Gastrocnemius medialis (tissue), 4 donors: Measurements from ENCODE around the gene PCDHB4. TPM values are rescaled to one million over a fixed set of nuclear protein-coding genes. Genes with fewer than 3 reads are reported as not detected.
"Not testable (repeated sequence)": the region's sequence is repeated elsewhere in the genome, so short reads cannot be mapped to it uniquely, and the experiment has no call there.

Experiments used
- ATAC-seq, 2 donors: fragments of 150-250 bp; one replicate each; pipeline ENCODE4 v1.9.1; 2016
- DNase-seq, 2 donors: peaks; one replicate each; pipeline ENCODE4 v3.0.0-alpha.2; 2019
- H3K27ac ChIP-seq, 4 donors: fragments of 200-600 bp; sonication (generic); 1 replicate in 1 of 4; 2 replicates in 3 of 4; pipeline ENCODE4 v1.5.1; 2016 to 2018; ENCODE audit warnings: mild to moderate bottlenecking in 2 of 4, moderate library complexity in 1 of 4
- H3K27me3 ChIP-seq, 3 donors: fragments of 200-600 bp; sonication (generic) in 2 of 3; 1 replicate in 1 of 3; 2 replicates in 2 of 3; pipeline versions ENCODE4 v1.5.1 to v1.6.0; 2016 to 2019; ENCODE audit warnings: mild to moderate bottlenecking in 1 of 3, moderate library complexity in 1 of 3
- H3K36me3 ChIP-seq, 2 donors: fragments of 200-600 bp; sonication (generic) in 1 of 2; one replicate each; pipeline ENCODE4 v1.5.1; 2017 to 2018
- H3K4me1 ChIP-seq, 2 donors: fragments of 200-600 bp; sonication (generic) in 1 of 2; one replicate each; pipeline ENCODE4 v1.5.1; 2016 to 2017; ENCODE audit warnings: mild to moderate bottlenecking in 2 of 2
- H3K4me3 ChIP-seq, 4 donors: fragments of 200-600 bp; sonication (generic) in 3 of 4; 1 replicate in 1 of 4; 2 replicates in 3 of 4; pipeline ENCODE4 v1.5.1; 2016 to 2019; ENCODE audit warnings: mild to moderate bottlenecking in 2 of 4
- H3K9me3 ChIP-seq, 3 donors: fragments of 200-600 bp; sonication (generic) in 2 of 3; 1 replicate in 1 of 3; 2 replicates in 2 of 3; pipeline ENCODE4 v1.5.1; 2016 to 2019
- CTCF ChIP-seq, 5 experiments: fragments of 450-650 bp in 3 of 5; fragments of 200-600 bp in 2 of 5; sonication (generic) in 2 of 5; IDR thresholded peaks in 4 of 5; conservative IDR thresholded peaks in 1 of 5; 1 replicate in 4 of 5; 2 replicates in 1 of 5; pipeline ENCODE4 v1.5.1; 2016 to 2019; ENCODE audit warnings: antibody characterized with exemption in 5 of 5, mild to moderate bottlenecking in 3 of 5, moderate library complexity in 3 of 5
- POLR2A ChIP-seq, 2 donors: fragments of 450-650 bp; IDR thresholded peaks; one replicate each; pipeline ENCODE4 v1.6.1; 2017; ENCODE audit warnings: antibody characterized with exemption in 2 of 2, mild to moderate bottlenecking in 2 of 2, moderate library complexity in 2 of 2
- in situ Hi-C, 4 donors: fragments of 200-750 bp; cut with MboI; loops; one replicate each; pipeline versions ENCODE4 v1.15.0 to v1.8.0; 2017; ENCODE audit warnings: low sequenced_read_pairs in 4 of 4
- intact Hi-C: fragments of 100-400 bp; cut with DNase I; formaldehyde crosslinking; loops from one replicate; pipeline ENCODE4 v1.15.1; 2023; ENCODE audit warnings: low total_unique reads
- total RNA-seq, 4 donors: library from RNA; depleted of rRNA; stranded (reverse); fragments of >200 nt; gene quantifications; one replicate each; pipeline versions ENCODE4 v1.1.0 to v1.2.3, GENCODE V29; 2016

The PCDHB4 gene
- total RNA-seq, 4 donors from 2014 or later: 1.00 to 3.0 (median 1.8) TPM

- H3K27me3 ChIP-seq: peaks cover 0 to 10% (median 0%) of the 10 kb centered on the region in 3 donors
- TF ChIP-seq POLR2A (IDR thresholded peaks at IDR 0.05): no peak
- TF ChIP-seq CTCF (IDR thresholded peaks at IDR 0.05 in 4 of 5, conservative IDR thresholded peaks at IDR 0.05 in 1 of 5): no peak
- intact Hi-C loops: no loop called here
- H3K4me1 ChIP-seq: no peaks in the 10 kb centered on the region
- H3K4me3 ChIP-seq: peak overlapping the region in 2 of 4 donors; percentile 0 to 10
- no peak overlapping the region for H3K27ac ChIP-seq
- H3K9me3 ChIP-seq: peaks cover 0 to 14% (median 2%) of the 10 kb centered on the region in 3 donors
- in situ Hi-C loops: no loop called here
- DNase-seq (no peak), ATAC-seq (no peak)
- H3K36me3 ChIP-seq: no peaks in the 10 kb centered on the region
Observed at GRCh38 chr5:141150224-141150992, 28.8 kb downstream of the PCDHB4 start.

- ATAC-seq (no peak), DNase-seq (no peak)
- no peak overlapping the region for H3K4me3 ChIP-seq
- peaks cover 0 to 19% (median 2%) of the 10 kb centered on the region in 3 donors for H3K9me3 ChIP-seq
- no peak for TF ChIP-seq CTCF (IDR thresholded peaks at IDR 0.05 in 4 of 5, conservative IDR thresholded peaks at IDR 0.05 in 1 of 5)
- TF ChIP-seq POLR2A (IDR thresholded peaks at IDR 0.05): no peak
- no peaks in the 10 kb centered on the region for H3K36me3 ChIP-seq
- peaks cover 0 to 10% (median 0%) of the 10 kb centered on the region in 3 donors for H3K27me3 ChIP-seq
- in situ Hi-C loops: no loop called here
- H3K27ac ChIP-seq: no peak overlapping the region
- no peaks in the 10 kb centered on the region for H3K4me1 ChIP-seq
- intact Hi-C loops: no loop called here
Observed at GRCh38 chr5:141150993-141151325, 29.3 kb downstream of the PCDHB4 start.

DNA sequence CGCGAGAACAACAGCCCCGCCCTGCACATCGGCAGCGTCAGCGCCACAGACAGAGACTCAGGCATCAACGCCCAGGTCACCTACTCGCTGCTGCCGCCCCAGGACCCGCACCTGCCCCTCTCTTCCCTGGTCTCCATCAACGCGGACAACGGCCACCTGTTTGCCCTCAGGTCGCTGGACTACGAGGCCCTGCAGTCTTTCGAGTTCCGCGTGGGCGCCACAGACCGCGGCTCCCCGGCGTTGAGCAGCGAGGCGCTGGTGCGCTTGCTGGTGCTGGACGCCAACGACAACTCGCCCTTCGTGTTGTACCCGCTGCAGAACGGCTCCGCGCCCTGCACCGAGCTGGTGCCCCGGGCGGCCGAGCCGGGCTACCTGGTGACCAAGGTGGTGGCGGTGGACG is 30.0 kb downstream of the PCDHB4 start:
- H3K27ac ChIP-seq, H3K4me1 ChIP-seq, in situ Hi-C loops, DNase-seq, H3K36me3 ChIP-seq, H3K4me3 ChIP-seq, ATAC-seq, intact Hi-C loops: not testable (repeated sequence)
- peaks cover 0 to 22% (median 2%) of the 10 kb centered on the region in 3 donors for H3K9me3 ChIP-seq
- peaks cover 0 to 10% (median 0%) of the 10 kb centered on the region in 3 donors for H3K27me3 ChIP-seq

GRCh38 chr5:141152096-141152495 is 30.5 kb downstream of the PCDHB4 start:
- H3K4me3 ChIP-seq, ATAC-seq, H3K27ac ChIP-seq, intact Hi-C loops, H3K4me1 ChIP-seq, in situ Hi-C loops, DNase-seq, H3K36me3 ChIP-seq: not testable (repeated sequence)
- H3K9me3 ChIP-seq: peaks cover 0 to 22% (median 2%) of the 10 kb centered on the region in 3 donors
- peaks cover 0 to 10% (median 0%) of the 10 kb centered on the region in 3 donors for H3K27me3 ChIP-seq

- Histone ChIP-seq H3K4me3 (no peak overlapping the region), H3K4me1 (no peaks in the 10 kb centered on the region), H3K9me3 (peaks cover 0 to 12% (median 2%) of the 10 kb centered on the region in 3 donors), H3K36me3 (no peaks in the 10 kb centered on the region), H3K27me3 (peaks cover 0 to 10% (median 0%) of the 10 kb centered on the region in 3 donors), H3K27ac (no peak overlapping the region)
- intact Hi-C loops (no loop called here), in situ Hi-C loops (no loop called here)
- no peak for ATAC-seq
- no peak for TF ChIP-seq CTCF (IDR thresholded peaks at IDR 0.05 in 4 of 5, conservative IDR thresholded peaks at IDR 0.05 in 1 of 5)
- DNase-seq: no peak
Observed at GRCh38 chr5:141155540-141156374, 34.1 kb downstream of the PCDHB4 start.

DNA sequence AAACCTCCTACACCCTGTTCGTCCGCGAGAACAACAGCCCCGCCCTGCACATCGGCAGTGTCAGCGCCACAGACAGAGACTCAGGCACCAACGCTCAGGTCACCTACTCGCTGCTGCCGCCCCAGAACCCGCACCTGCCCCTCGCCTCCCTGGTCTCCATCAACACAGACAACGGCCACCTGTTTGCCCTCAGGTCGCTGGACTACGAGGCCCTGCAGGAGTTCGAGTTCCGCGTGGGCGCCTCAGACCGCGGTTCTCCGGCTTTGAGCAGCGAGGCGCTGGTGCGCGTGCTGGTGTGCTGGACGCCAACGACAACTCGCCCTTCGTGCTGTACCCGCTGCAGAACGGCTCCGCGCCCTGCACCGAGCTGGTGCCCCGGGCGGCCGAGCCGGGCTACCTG is 35.7 kb downstream of the PCDHB4 start:
- intact Hi-C loops, H3K4me1 ChIP-seq, ATAC-seq, H3K9me3 ChIP-seq, H3K4me3 ChIP-seq, H3K36me3 ChIP-seq, DNase-seq, H3K27ac ChIP-seq, in situ Hi-C loops: not testable (repeated sequence)
- peaks cover 0 to 10% (median 0%) of the 10 kb centered on the region in 3 donors for H3K27me3 ChIP-seq

GRCh38 chr5:141157901-141158300 is 36.3 kb downstream of the PCDHB4 start:
- H3K4me3 ChIP-seq, in situ Hi-C loops, ATAC-seq, H3K27ac ChIP-seq, H3K4me1 ChIP-seq, DNase-seq, H3K9me3 ChIP-seq, H3K36me3 ChIP-seq, intact Hi-C loops: not testable (repeated sequence)
- H3K27me3 ChIP-seq: peaks cover 0 to 10% (median 0%) of the 10 kb centered on the region in 3 donors
